ENCODE data around the gene GREB1L. TPM values are rescaled to one million over a fixed set of nuclear protein-coding genes. Genes with fewer than 3 reads are reported as not detected.

GREB1L gene
- total and polyA plus RNA-seq, 11 donors, result 4.0 to 21.5 (median 9.0) TPM

GRCh38 chr18:21281603-21282002 is 39.6 kb downstream of the GREB1L start:
- DNase-seq (no peak), ATAC-seq (no peak)
- Histone ChIP-seq H3K9me3 (no peaks in the 10 kb centered on the region), H3K4me3 (no peak overlapping the region), H3K27ac (no peak overlapping the region), H3K27me3 (no peaks in the 10 kb centered on the region), H3K36me3 (no peaks in the 10 kb centered on the region), H3K4me1 (peaks cover 0 to 6% (median 0%) of the 10 kb centered on the region in 12 donors)
- TF ChIP-seq CTCF (IDR thresholded peaks at IDR 0.05) (no peak), POLR2A (IDR thresholded peaks at IDR 0.05) (no peak)
- intact Hi-C loops (cut with DNase I), result loop anchor here in 2 of 10 donors (5.0 to 10.0 kb wide), 2 partner anchors 41 to 143 kb away; no protein-coding TSS in a partner anchor

GRCh38 chr18:21284540-21284939 is 42.5 kb downstream of the GREB1L start:
- ATAC-seq (no peak), DNase-seq (no peak)
- Histone ChIP-seq H3K27ac (no peak overlapping the region), H3K27me3 (peaks cover 0 to 6% (median 0%) of the 10 kb centered on the region in 9 donors), H3K4me3 (no peak overlapping the region), H3K36me3 (no peaks in the 10 kb centered on the region), H3K4me1 (no peaks in the 10 kb centered on the region), H3K9me3 (no peaks in the 10 kb centered on the region)
- intact Hi-C loops (cut with DNase I), result loop anchor here in 2 of 10 donors (5.0 to 10.0 kb wide), 2 partner anchors 38 to 140 kb away; no protein-coding TSS in a partner anchor
- WGBS, 4 donors, result 80 to 92% (median 85%) methylated on average over 3 of the region's 3 CpGs
- TF ChIP-seq POLR2A (IDR thresholded peaks at IDR 0.05) (no peak), CTCF (IDR thresholded peaks at IDR 0.05) (no peak)

- Histone ChIP-seq H3K9me3 (no peaks in the 10 kb centered on the region), H3K4me1 (no peaks in the 10 kb centered on the region), H3K36me3 (no peaks in the 10 kb centered on the region), H3K27ac (no peak overlapping the region), H3K27me3 (peaks cover 0 to 6% (median 0%) of the 10 kb centered on the region in 9 donors), H3K4me3 (no peak overlapping the region)
- no peak for TF ChIP-seq POLR2A (IDR thresholded peaks at IDR 0.05)
- TF ChIP-seq CTCF (IDR thresholded peaks at IDR 0.05), result no peak
- DNase-seq (no peak), ATAC-seq (no peak)
- intact Hi-C loops (cut with DNase I), result loop anchor here in 2 of 10 donors (10.0 kb wide), 2 partner anchors 55 to 135 kb away; no protein-coding TSS in a partner anchor
- 89 to 95% (median 93%) methylated on average over 3 of the region's 3 CpGs for WGBS, 4 donors
These were observed 47.8 kb downstream of the GREB1L start for GRCh38 chr18:21289827-21290226.

- intact Hi-C loops (cut with DNase I), result loop anchor here in 1 of 10 donors (10.0 kb wide), 1 partner anchor 54 kb away; no protein-coding TSS in a partner anchor
- no peak for DNase-seq
- WGBS, 4 donors, result 65 to 88% (median 80%) methylated on average over 3 of the region's 3 CpGs
- Histone ChIP-seq H3K36me3 (no peaks in the 10 kb centered on the region), H3K4me1 (no peaks in the 10 kb centered on the region), H3K27ac (no peak overlapping the region), H3K4me3 (no peak overlapping the region), H3K27me3 (peaks cover 0 to 6% (median 0%) of the 10 kb centered on the region in 9 donors), H3K9me3 (peaks cover 0 to 2% (median 0%) of the 10 kb centered on the region in 12 donors)
- TF ChIP-seq POLR2A (IDR thresholded peaks at IDR 0.05), result no peak
- no peak for ATAC-seq
These were observed 49.1 kb downstream of the GREB1L start for GRCh38 chr18:21291106-21291505.

- H3K27me3 ChIP-seq, result peaks cover 0 to 6% (median 0%) of the 10 kb centered on the region in 9 donors
- WGBS, 4 donors, result 90 to 94% (median 93%) methylated on average over 3 of the region's 3 CpGs
- no peaks in the 10 kb centered on the region for H3K4me1 ChIP-seq
- no peak overlapping the region for H3K27ac ChIP-seq
- H3K9me3 ChIP-seq, result peaks cover 0 to 3% (median 0%) of the 10 kb centered on the region in 12 donors
- DNase-seq (no peak), ATAC-seq (no peak)
- no peak overlapping the region for H3K4me3 ChIP-seq
- no peak for TF ChIP-seq CTCF (IDR thresholded peaks at IDR 0.05)
- TF ChIP-seq POLR2A (IDR thresholded peaks at IDR 0.05), result no peak
- H3K36me3 ChIP-seq, result no peaks in the 10 kb centered on the region
- intact Hi-C loops (cut with DNase I), result loop anchor here in 1 of 10 donors (10.0 kb wide), 1 partner anchor 51 kb away; no protein-coding TSS in a partner anchor
These were observed 51.4 kb downstream of the GREB1L start for GRCh38 chr18:21293479-21293878.
